ENCODE data around the gene SLAMF7. TPM values are rescaled to one million over a fixed set of nuclear protein-coding genes. Genes with fewer than 3 reads are reported as not detected.
A peak's percentile ranks its signal among the peaks of the same experiment; 100 is the strongest.
"Not testable (repeated sequence)": the region's sequence is repeated elsewhere in the genome, so short reads cannot be mapped to it uniquely, and the experiment has no call there.

The SLAMF7 gene
- polyA plus RNA-seq, 5 donors: 0.49 to 2.2 (median 1.3) TPM

DNA sequence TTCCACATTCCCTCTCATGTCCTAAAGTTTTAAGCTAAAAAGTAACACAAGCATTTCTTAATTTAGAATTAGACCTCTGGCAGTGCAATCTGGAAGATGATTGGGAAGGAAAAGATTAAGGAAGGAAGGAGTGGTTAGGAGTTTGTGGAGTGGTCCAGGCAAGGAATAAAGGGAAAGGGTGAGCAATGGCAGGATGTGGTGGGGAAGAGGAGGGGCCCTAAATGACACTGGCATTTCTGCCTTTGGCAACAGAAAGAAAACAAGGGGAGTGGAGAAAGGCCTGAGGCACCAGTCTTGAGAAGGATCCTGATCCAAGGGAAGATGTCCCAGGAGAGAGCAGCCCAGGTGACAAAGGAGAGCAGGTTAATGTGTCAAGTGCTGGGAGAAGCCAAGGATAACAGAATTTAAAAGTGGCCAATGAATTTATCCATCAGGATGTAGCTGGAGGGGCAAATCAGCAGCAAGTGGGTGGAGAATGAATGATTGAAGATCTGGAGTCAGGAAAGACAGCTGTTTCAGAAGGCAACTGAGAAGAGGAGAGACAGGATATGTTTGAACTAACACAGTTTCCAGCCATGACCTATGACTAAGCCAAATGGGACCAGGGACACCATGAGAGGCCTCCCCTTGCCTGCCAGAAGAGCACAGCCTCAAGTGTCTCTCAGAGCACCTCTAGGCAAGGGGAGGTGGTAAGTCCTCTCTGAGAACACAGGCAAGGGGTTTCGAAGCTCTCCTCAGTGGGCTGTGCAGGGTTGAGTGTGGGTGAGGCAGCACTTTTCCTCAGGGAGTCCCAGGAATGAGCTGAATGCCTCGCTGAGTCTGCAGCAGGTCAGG is 36.1 kb downstream of the SLAMF7 start:
- no peak for DNase-seq

DNA sequence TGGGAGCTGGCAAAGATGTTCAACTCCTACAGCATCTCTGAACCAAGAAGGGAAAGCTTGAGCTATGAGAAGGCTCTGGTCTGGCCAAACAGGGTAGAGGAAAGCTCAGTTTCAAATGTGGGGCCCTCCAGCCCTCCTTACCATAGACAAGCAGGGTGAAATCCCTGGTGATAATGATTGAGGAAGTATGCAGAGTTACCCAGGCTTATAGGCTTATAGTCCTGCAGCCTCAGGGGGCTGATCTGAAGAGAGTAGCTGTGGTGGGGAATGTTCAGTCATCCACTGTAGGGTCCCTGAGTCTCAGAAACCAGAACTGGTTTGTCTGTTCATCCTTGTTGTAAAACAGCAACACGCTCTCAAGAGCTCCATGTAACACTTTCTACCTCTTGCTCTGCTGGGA is 37.1 kb downstream of the SLAMF7 start:
- no peak for DNase-seq

DNA sequence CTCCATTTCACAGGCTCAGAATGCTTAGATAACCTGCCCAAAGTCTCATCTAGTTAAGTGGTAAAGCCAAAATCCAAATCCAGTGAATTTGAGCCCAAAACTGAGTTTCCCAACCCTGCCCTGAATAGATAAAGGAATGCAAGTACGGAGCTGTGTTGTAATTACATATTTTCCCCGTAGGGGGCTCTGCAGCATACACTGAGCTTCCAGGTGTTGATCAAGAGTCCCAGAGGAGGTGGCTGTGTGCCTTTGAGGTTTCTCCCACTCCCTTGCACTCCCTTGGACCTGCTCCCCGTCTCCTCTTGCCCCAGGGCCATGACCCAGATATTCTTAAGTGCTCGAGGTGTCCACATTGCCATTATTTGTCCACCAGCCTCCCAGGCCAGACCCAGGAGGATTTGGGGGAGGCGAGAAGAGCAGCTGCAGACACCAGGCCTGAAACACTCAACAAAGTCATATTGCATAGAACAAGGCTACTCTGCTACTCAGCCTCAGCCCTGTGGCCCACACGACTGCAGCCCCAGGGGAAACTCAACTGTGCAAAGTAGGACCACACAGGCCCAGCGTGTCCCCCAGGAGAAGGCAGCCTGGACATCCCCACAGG is 38.5 kb downstream of the SLAMF7 start:
- no peak for DNase-seq

DNA sequence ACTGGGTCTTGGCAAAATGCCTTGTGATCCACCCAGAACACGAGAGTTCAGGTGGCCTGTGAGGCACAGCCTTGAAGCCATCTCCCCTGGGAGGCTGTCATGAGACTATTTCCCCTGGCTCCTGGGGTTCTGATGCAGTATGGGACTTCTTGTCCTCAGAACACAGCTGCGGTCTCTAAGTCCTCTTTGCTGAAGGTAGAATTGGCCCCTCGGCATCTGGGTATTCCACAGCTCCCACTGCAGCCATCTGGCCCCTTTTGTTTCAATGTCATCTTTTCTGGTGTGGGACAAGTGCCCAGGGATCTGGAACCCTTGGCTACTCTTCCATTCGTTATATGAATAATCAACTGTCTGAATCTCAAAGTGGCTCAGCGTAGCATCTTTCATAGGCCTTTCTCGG is 39.9 kb downstream of the SLAMF7 start:
- DNase-seq: no peak

DNA sequence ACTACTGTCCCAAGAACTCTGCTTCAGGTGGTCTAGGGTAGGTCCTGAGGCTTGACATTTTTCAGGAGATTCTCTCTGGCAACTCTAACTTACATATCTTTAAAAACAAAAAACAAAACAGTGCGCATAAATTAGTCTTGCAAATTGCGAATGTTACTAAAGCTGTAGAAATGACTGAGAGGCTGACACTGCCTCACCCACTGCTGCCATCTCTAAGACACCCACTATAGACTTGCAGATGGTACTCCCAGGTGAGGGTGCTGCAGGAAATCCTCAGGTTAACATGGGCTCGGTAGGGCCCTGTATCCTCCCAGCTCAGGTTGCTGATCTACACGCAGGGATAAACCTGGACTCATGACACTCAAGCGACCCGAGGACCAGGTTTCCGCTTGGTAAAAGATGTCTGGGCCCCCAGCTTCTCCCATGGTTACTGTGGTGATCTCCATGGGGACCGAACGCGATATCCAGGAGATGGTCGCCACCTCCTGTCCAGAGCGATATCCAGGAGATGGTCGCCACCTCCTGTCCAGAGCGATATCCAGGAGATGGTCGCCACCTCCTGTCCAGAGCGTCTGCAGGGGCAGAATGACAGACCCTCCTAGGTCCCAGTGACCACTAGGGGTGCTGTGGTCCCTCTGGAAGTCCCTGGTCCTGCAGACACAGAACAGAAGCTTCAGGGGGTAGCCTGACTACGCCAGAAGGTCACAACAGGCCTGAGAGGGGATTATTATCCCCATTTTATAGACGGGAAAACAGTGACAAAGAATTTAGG is 40.8 kb downstream of the SLAMF7 start:
- no peak for DNase-seq

DNA sequence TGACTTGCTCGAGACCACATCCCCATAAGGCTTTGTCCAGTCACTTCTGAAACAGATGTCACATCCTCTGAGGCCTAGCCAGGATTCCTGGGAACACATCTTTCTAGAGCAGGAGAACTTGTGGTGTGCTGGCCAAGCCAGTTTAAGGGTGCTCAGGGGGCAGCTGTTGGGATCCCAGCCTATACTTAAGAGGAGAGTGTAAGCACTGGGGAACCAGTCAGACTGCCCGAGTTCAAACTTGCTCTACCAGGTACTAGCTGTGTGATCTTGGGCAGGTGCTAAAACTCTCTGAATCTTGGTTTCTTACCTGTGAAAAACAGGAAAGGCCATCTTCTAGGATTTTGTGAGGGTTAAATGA is 41.3 kb downstream of the SLAMF7 start:
- DNase-seq: no peak

DNA sequence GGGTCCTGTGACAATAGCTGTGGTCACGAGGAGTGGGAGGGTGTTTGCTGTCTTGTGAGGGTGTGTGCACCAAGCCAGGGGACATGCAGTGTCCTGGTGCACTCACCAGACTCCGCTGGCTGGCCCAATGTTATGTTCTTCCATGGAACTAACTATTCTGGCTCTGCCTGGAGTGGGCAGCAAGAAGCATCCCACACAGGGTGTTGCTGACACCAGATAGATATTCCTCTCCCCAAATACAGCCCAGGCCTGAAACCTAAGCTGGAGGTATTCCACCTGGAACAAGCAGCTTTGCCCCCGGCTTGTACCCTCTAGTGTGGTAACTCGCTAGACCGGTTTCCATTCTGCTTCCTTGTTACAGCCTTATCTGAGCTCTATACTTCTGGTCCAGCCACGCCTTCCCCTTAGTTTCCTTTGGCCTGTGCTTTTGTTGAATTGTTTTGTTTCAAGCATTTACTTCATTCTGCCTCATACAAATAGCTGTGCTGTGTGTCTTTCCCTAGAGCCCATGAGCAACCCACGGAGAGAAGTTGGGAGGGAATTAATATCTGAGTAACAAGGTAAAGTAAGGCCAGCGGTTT is 42.2 kb downstream of the SLAMF7 start:
- peak; percentile 56 to 66 for DNase-seq

DNA sequence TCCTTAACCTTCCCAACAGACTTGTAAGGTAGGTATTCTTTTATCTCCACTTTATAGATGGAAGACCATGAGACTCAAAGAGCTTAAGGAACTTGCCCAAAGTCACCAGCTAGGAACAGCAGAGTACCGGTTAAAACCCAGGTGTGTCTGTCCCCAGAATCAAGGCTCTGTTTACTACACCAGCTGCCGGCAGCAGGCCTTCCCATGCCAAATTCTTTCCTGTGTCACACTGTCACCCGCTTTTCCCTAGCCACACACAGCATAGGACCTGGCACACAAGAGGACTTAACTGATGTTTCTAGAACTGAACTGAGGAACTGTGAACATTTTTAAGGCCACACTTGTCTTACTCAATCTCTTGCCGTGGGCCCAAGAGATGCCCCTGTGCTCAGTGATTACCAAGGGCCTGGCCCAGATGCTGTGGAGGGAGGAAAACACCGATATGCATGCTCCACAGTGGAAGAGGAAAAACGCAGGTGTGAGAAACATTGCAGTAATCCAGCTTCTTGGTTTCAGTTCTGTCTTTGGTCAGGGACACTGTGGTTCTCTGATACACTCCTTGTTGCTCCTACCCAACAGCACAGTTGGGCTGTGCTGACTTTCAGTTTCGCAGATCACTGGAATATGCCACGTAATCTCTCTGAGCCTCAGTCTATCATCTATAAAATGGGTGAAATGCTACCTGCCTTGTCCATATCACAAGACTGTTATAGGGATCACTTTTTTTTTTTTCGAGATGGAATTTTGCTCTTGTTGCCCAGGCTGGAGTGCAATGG is 43.1 kb downstream of the SLAMF7 start:
- no peak for DNase-seq

DNA sequence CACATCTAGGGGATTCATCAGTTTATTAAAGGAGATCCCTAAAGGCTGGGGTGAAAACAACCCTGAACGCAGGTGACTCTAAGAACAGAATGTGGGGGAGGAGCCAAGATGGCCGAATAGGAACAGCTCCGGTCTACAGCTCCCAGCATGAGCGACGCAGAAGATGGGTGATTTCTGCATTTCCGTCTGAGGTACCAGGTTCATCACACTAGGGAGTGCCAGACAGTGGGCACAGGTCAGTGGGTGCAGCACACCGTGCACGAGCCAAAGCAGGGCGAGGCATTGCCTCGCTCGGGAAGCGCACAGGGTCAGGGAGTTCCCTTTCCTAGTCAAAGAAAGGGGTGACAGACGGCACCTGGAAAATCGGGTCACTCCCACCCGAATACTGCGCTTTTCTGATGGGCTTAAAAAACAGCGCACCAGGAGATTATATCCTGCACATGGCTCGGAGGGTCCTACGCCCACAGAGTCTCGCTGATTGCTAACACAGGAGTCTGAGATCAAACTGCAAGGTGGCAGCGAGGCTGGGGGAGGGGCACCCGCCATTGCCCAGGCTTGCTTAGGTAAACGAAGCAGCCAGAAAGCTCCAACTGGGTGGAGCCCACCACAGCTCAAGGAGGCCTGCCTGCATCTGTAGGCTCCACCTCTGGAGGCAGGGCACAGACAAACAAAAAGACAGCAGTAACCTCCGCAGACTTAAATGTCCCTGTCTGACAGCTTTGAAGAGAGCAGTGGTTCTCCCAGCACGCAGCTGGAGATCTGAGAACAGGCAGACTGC is 44.1 kb downstream of the SLAMF7 start:
- not testable (repeated sequence) for DNase-seq

DNA sequence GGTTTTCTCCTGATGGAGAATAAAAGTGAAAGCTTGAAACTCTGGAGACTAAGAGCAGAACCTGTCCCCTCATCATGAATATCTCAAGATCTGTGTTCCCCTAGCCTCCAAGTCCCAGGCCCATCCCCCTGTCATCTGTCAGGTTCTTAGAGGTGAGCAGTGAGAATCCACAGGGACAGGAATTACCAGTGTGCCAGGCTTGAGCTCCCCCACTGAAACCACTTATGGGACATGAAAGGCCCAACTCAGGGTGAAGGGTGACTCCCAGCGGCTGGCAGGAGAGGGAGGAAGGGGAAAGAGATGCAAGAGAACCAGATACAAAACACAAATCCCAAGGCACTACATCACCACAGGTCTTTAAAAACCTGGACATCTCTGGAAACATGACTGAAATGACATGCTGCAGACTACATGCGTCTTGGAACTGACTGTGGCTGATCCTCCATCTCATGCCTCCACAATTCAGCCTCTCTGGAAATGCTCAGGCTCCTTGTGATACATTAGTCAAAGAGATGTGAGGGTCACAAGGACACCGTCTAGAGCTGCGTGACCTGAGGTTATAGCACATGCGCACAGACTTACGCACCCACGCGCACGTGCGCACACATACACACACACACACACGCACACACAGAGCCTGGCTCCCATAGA is 50.1 kb downstream of the SLAMF7 start:
- DNase-seq: no peak

DNA sequence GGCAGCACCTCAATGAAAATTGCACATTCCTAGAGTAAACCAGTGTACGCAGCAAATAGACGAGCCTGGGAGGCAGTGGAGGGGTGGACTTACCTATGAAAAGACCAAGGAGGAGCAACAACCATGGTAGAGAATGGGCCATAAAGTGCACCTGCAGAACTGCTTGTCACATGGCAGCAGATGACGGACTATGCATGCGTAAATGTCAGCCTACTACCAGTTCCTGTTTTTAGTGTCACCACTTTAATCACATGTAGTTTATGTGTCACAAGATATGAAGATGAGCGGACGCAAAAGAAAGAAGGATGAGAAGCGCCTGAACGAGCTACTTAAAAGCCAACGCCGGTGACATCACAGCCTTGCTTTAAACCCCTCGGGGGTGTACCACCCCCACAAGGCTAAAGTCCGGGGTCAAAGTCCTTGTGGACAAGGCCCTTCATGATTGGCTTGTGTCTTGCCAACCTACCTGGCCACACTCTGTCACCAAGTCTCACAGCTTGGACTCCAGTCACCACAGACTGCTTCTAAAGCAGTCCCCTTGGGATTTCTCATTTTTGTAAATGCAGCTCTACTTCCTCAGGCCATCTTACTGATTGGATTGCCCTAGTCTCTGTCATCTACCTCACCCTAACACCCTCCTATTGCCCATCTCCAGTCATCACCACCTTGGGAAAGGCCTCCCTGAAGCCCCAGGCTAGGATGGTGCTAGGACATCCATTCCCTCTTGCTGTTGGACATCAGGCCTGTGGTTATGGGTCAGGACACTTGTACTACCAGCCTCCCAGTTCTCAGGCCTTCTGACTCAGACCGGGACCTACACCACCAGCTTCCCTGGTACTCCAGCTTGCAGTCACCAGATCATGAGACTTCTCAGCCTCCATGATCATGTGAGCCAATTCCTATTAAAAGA is 50.9 kb downstream of the SLAMF7 start:
- no peak for DNase-seq

DNA sequence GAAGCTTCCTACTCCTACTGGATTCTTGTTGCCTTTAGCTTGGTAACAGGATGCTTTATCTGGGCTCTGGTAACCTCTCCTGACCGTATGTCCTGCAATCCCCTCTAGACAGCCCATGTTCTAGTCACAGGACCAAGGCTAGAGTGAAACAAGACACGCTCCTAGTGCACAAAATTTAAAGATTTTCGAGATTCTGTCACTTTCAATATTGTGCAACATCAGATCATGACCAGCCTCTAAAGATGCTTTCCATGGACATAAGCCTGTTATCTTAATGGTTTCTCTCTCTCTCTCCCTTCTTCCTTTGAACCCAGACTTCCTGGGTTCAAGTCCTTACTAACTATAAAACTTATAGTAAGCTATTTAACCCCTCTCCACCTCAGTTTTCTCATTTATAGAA is 55.3 kb downstream of the SLAMF7 start:
- DNase-seq: no peak

DNA sequence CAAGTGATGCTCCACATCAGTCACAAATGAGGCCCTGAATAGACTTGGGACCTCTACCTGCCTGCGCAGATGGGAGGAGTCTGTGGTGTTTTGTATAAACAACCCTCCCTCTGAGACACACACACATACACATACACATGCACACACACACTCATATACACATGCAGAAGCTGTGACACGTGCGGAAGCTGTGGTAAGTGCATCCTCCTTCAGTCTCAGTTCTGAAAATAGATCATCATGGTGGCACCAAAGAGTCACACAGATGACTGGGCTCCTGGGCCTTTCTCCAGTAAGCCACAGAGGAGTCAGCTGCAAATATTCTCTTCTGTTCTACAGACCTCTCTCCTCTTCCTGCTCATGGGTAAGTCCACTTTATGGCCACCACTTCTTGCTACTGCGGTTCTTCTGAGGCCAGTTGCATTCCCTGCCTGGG is 56.9 kb downstream of the SLAMF7 start, which contains the start of gene LY9:
TSS of gene LY9 (plus strand) at position 224 of the 433 bp plus-strand sequence. CDS start at position 238, 14 bp downstream.
- no peak for DNase-seq

DNA sequence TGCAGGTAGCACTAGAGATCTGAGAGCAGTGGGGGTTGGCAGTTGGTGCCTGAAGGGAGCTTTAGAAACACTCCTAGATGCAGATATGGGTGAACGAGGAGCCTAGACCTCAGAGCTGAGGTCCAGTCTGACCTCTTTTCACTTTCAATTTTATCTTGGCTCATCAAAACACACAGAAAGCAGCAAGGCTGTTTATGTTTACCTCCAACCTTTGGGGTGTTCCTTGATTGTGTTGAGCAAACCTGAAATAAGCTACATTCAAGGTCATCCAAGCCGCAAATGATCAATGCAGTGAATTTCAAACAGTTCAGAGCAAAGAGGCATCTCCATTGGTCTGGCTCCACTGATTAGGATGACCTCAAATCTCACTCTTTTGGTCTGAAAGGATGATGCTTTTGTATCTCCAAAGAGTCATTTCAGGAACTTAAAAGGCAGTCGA is 58.2 kb downstream of the SLAMF7 start:
- DNase-seq: no peak

DNA sequence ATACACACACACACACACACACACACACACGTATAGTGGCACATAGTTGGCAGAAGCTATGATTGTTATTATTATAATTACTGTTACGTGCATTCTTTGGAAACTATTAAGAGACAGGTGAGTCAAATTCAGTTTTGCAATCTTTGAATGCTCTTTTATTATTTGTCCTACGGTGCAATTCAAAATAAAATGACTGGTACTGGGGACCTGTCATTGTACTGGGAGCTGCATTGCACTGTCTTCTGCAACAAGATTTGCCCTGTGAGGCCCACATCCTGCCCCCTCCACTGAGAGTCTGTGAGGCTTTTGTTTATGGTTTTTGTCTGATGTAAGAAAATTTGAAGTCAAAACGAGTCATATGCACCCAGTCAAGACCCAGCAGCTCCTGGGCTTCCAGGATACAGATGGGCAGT is 58.8 kb downstream of the SLAMF7 start:
- no peak for DNase-seq

DNA sequence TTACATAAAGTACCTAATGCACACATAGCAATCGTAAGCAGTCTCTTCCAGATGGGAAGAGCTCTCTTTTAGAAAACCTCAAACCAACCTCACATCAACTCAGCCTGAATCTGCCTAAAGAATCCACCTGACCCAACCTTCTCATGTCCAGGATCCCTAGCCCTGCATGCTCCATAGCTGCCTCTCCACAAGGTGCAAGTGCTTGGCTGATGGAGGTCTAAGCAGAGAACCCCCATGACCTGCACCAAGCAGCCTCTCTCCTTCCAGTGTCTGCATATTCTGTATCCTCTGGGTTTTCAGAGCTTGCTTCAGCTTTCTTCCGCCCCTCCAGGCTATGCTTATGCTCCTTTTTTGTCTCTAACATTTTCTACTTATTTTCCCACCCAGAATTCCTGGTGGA is 59.4 kb downstream of the SLAMF7 start:
- DNase-seq: no peak

DNA sequence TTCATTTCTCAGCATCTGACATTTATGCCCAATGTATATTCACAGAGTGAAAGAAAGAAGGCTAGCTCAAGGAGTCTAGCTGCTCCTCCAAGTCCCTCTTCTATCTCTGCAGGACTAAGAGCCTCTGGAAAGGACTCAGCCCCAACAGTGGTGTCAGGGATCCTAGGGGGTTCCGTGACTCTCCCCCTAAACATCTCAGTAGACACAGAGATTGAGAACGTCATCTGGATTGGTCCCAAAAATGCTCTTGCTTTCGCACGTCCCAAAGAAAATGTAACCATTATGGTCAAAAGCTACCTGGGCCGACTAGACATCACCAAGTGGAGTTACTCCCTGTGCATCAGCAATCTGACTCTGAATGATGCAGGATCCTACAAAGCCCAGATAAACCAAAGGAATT is 60.6 kb downstream of the SLAMF7 start:
- no peak for DNase-seq

DNA sequence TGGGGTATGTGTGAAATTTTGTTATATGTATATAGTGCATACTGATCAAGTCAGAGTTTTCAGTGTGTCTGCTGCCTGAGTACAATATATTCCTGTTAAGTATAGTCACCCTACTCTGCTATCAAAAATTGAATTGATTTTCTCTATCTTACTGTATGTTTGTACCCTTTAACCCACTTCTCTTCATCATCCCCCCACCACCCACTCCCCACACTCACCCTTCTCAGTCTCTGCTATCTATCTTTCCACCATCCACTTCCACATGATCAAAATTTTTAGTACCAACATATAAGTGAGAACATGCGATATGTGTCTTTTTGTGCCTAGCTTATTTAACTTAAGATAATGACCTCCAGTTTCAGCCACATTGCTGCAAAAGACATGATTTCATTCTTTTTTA is 61.1 kb downstream of the SLAMF7 start:
- DNase-seq: no peak
